B cell (primary cell): ENCODE measurements around the gene ATP6V1C2. TPM values are rescaled to one million over a fixed set of nuclear protein-coding genes. Genes with fewer than 3 reads are reported as not detected.
"Not testable (repeated sequence)": the region's sequence is repeated elsewhere in the genome, so short reads cannot be mapped to it uniquely, and the experiment has no call there.

Source experiments
- ATAC-seq: fragments of 200-7000 bp; cut with Tn5 transposase; one replicate; pipeline ENCODE4 v1.10.0; 2021; ENCODE audit warnings: low read depth, mild to moderate bottlenecking, moderate number of reproducible peaks, moderate library complexity
- CTCF ChIA-PET: fragments of 350-600 bp; sonication (Branson Sonifier 250); formaldehyde crosslinking; loops from one replicate; lab custom pipeline; 2021; ENCODE audit warnings: antibody characterized with exemption, inconsistent platforms; lab: Charles Lee
- POLR2A ChIA-PET: fragments of 350-600 bp; sonication (Branson Sonifier 250); formaldehyde crosslinking; loops from one replicate; lab custom pipeline; 2021; ENCODE audit warnings: antibody characterized with exemption; lab: Charles Lee
- DNase-seq: peaks from one replicate; pipeline ENCODE4 v3.0.0; 2013
- H2AFZ ChIP-seq: 2 replicates; pipeline ENCODE4 v1.6.1; 2012; ENCODE audit warnings: mild to moderate bottlenecking, low read depth, low read length; ENCODE audit not compliant: insufficient read depth, poor library complexity, severe bottlenecking
- H3K27ac ChIP-seq, 2 donors: 1 replicate in 1 of 2; 2 replicates in 1 of 2; pipeline ENCODE4 v1.5.1; 2012 to 2013; ENCODE audit warnings: low read length in 2 of 2, mild to moderate bottlenecking in 2 of 2, moderate library complexity in 1 of 2
- H3K27me3 ChIP-seq, 4 experiments: fragments of 200-600 bp in 1 of 4; sonication (generic) in 1 of 4; replicated peaks in 1 of 4; 1 replicate in 2 of 4; 2 replicates in 2 of 4; pipeline versions ENCODE4 v1.6.1 to v1.7.0; 2013 to 2016; ENCODE audit warnings: low read length in 3 of 4, mild to moderate bottlenecking in 2 of 4, mixed read lengths in 1 of 4, moderate library complexity in 1 of 4; ENCODE audit not compliant: insufficient read depth in 4 of 4, control insufficient read depth in 3 of 4; ENCODE audit errors: control extremely low read depth in 1 of 4
- H3K36me3 ChIP-seq, 2 experiments: replicated peaks in 1 of 2; 1 replicate in 1 of 2; 2 replicates in 1 of 2; pipeline versions ENCODE4 v1.6.1 to v1.7.1; 2013; ENCODE audit warnings: low read length in 1 of 2; ENCODE audit not compliant: insufficient read depth in 2 of 2, control insufficient read depth in 1 of 2; ENCODE audit errors: control extremely low read depth in 1 of 2, extremely low read depth in 1 of 2
- H3K4me1 ChIP-seq, 2 donors: fragments of 200-600 bp in 1 of 2; sonication (generic) in 1 of 2; 1 replicate in 1 of 2; 2 replicates in 1 of 2; pipeline versions ENCODE4 v1.5.1 to v1.6.1; 2013 to 2017; ENCODE audit warnings: low read length in 2 of 2; ENCODE audit not compliant: control insufficient read depth in 2 of 2, insufficient read depth in 2 of 2
- H3K4me2 ChIP-seq: replicated peaks from 2 replicates; pipeline ENCODE3; 2012; ENCODE audit warnings: mild to moderate bottlenecking, low read depth, low read length; ENCODE audit not compliant: poor library complexity, severe bottlenecking
- H3K4me3 ChIP-seq, 5 experiments: fragments of 200-600 bp in 1 of 5; sonication (generic) in 1 of 5; 1 replicate in 3 of 5; 2 replicates in 2 of 5; pipeline versions ENCODE4 v1.5.1 to v1.7.0; 2011 to 2016; ENCODE audit warnings: low read length in 4 of 5, mild to moderate bottlenecking in 4 of 5, low read depth in 2 of 5, control low read depth in 1 of 5, moderate library complexity in 1 of 5; ENCODE audit not compliant: insufficient read depth in 1 of 5; ENCODE audit errors: control extremely low read depth in 1 of 5, extremely low read depth in 1 of 5
- H3K79me2 ChIP-seq: fragments of 200-600 bp; sonication (generic); one replicate; pipeline ENCODE4 v1.6.0; 2016; ENCODE audit warnings: low read length; ENCODE audit not compliant: control insufficient read depth, insufficient read depth
- H3K9ac ChIP-seq: fragments of 200-600 bp; sonication (generic); 2 replicates; pipeline ENCODE4 v1.6.1; 2017; ENCODE audit warnings: mild to moderate bottlenecking, low read length, moderate library complexity
- H3K9me3 ChIP-seq, 3 donors: one replicate each; pipeline versions ENCODE4 v1.6.1 to v1.7.1; 2013; ENCODE audit warnings: low read length in 2 of 3; ENCODE audit not compliant: control insufficient read depth in 2 of 3, insufficient read depth in 1 of 3; ENCODE audit errors: control extremely low read depth in 1 of 3
- H4K20me1 ChIP-seq: 2 replicates; pipeline ENCODE4 v1.6.0; 2012; ENCODE audit warnings: mild to moderate bottlenecking, low read length; ENCODE audit not compliant: insufficient read depth, control insufficient read depth, poor library complexity, severe bottlenecking
- H3K27ac Mint-ChIP-seq: one replicate; pipeline ENCODE4 v1.8.0; 2021; ENCODE audit warnings: mixed read lengths
- H3K27me3 Mint-ChIP-seq: one replicate; pipeline ENCODE4 v1.8.0; 2021; ENCODE audit warnings: mixed read lengths
- H3K4me1 Mint-ChIP-seq: one replicate; pipeline ENCODE4 v1.8.0; 2021; ENCODE audit warnings: mixed read lengths
- H3K4me3 Mint-ChIP-seq: one replicate; pipeline ENCODE4 v1.8.0; 2021; ENCODE audit warnings: mixed read lengths
- H3K9me3 Mint-ChIP-seq: one replicate; pipeline ENCODE4 v1.8.0; 2022; ENCODE audit warnings: mixed read lengths; ENCODE audit not compliant: insufficient read depth
- CTCF ChIP-seq: fragments of 200-600 bp; IDR thresholded peaks from one replicate; pipeline ENCODE4 v1.8.0; 2022; ENCODE audit warnings: antibody characterized with exemption, mild to moderate bottlenecking
- EZH2 ChIP-seq: IDR thresholded peaks from 2 replicates; pipeline ENCODE4 v1.6.1; 2012; ENCODE audit warnings: borderline replicate concordance, low read depth, mild to moderate bottlenecking, moderate library complexity, low read length; ENCODE audit not compliant: insufficient read depth, poor library complexity, severe bottlenecking
- WGBS: methylation state at CpG from one replicate; pipeline ENCODE4 v1.1.5; 2013; ENCODE audit warnings: missing lambda C conversion rate; ENCODE audit not compliant: insufficient coverage; 5-methylcytosine and 5-hydroxymethylcytosine counted together
- intact Hi-C: fragments of 100-400 bp; cut with micrococcal nuclease; formaldehyde crosslinking; loops from one replicate; pipeline ENCODE4 v1.10.0; 2022
- polyA plus RNA-seq: library from polyadenylated mRNA; depleted of rRNA; stranded (reverse); fragments of >200 nt; gene quantifications from 2 replicates; pipeline ENCODE4 v1.2.3, GENCODE V29; 2012
- total RNA-seq, 2 donors: library from RNA; stranded (reverse); fragments of 120-200 nt in 1 of 2; gene quantifications; 1 replicate in 1 of 2; 2 replicates in 1 of 2; pipeline versions ENCODE4 v1.2.3 to v1.2.4, GENCODE V29; 2013 to 2022

Gene ATP6V1C2
- total and polyA plus RNA-seq, 2 donors (not counting 1 experiment from before 2014, with no cell fraction given), result 0.54 to 4.4 TPM

- POLR2A ChIA-PET, result no interaction called here
- whole genome bisulfite sequencing, result 88% methylated on average over 2 of the region's 4 CpGs
- CTCF ChIA-PET, result interaction anchor here (0.5 to 0.7 kb wide), 3 partner anchors 8 to 307 kb away, joined by 4 to 5 read pairs (median 4); no protein-coding TSS in a partner anchor
Measured at GRCh38 chr2:10800163-10800562, 78.7 kb downstream of the ATP6V1C2 start.

GRCh38 chr2:10802657-10803056, 81.2 kb downstream of the ATP6V1C2 start:
- H3K4me3 Mint-ChIP-seq, result no peak overlapping the region
- Histone ChIP-seq H3K4me1 (peaks cover 4 to 8% of the 10 kb centered on the region in 2 donors), H3K9ac (no peak overlapping the region), H3K27ac (no peak overlapping the region), H3K79me2 (peaks cover 78% of the 10 kb centered on the region), H3K27me3 (no peaks in the 10 kb centered on the region), H3K9me3 (peaks cover 0 to 3% (median 0%) of the 10 kb centered on the region in 3 donors), H3K4me3 (no peak overlapping the region), H4K20me1 (peaks cover 44% of the 10 kb centered on the region), H2AFZ (no peak overlapping the region), H3K36me3 (peaks cover 6 to 39% of the 10 kb centered on the region in 2 experiments), H3K4me2 (no peak overlapping the region)
- whole genome bisulfite sequencing, result 96% methylated on average over 4 of the region's 8 CpGs
- intact Hi-C loops, result no loop called here
- DNase-seq (no peak), ATAC-seq (no peak)
- H3K4me1 Mint-ChIP-seq, result peaks cover 30% of the 10 kb centered on the region
- TF ChIP-seq CTCF (no peak), EZH2 (no peak)
- no peaks in the 10 kb centered on the region for H3K9me3 Mint-ChIP-seq
- H3K27me3 Mint-ChIP-seq, result no peaks in the 10 kb centered on the region
- POLR2A ChIA-PET, result no interaction called here
- CTCF ChIA-PET, result interaction anchor here (1.0 kb wide), 1 partner anchor 30 kb away, joined by 3 read pairs; no protein-coding TSS in a partner anchor
- no peak overlapping the region for H3K27ac Mint-ChIP-seq

More at GRCh38 chr2:10800163-10800562, 78.7 kb downstream of the ATP6V1C2 start:
- no peak overlapping the region for H3K4me2 ChIP-seq
- no peak overlapping the region for H3K4me3 ChIP-seq
- H3K79me2 ChIP-seq, result peaks cover 76% of the 10 kb centered on the region
- H2AFZ ChIP-seq, result no peak overlapping the region
- no peaks in the 10 kb centered on the region for H3K27me3 ChIP-seq
- H3K4me1 Mint-ChIP-seq, result peaks cover 17% of the 10 kb centered on the region
- H3K4me3 Mint-ChIP-seq, result no peak overlapping the region
- H3K9me3 ChIP-seq, result no peaks in the 10 kb centered on the region
- no peaks in the 10 kb centered on the region for H3K9me3 Mint-ChIP-seq
- H4K20me1 ChIP-seq, result peaks cover 48% of the 10 kb centered on the region
- no peak overlapping the region for H3K27ac Mint-ChIP-seq
- peaks cover 8 to 58% of the 10 kb centered on the region in 2 experiments for H3K36me3 ChIP-seq
- ATAC-seq (no peak), DNase-seq (no peak)
- no peaks in the 10 kb centered on the region for H3K27me3 Mint-ChIP-seq
- H3K4me1 ChIP-seq, result no peaks in the 10 kb centered on the region
- no peak overlapping the region for H3K27ac ChIP-seq
- no peak overlapping the region for H3K9ac ChIP-seq
- intact Hi-C loops, result no loop called here
- TF ChIP-seq EZH2, result no peak

GRCh38 chr2:10805990-10806389, 84.6 kb downstream of the ATP6V1C2 start:
- intact Hi-C loops, H3K9me3 ChIP-seq, H3K9me3 Mint-ChIP-seq, H3K4me2 ChIP-seq, H3K4me3 Mint-ChIP-seq, H3K9ac ChIP-seq, H3K27ac Mint-ChIP-seq, H3K27ac ChIP-seq, ATAC-seq, DNase-seq, H2AFZ ChIP-seq, H3K27me3 Mint-ChIP-seq, H3K27me3 ChIP-seq, H3K4me3 ChIP-seq, POLR2A ChIA-PET: not testable (repeated sequence)
- Histone ChIP-seq H3K4me1 (peaks cover 30% of the 10 kb centered on the region in 2 donors), H3K36me3 (peaks cover 7 to 24% of the 10 kb centered on the region in 2 experiments), H3K79me2 (peaks cover 79% of the 10 kb centered on the region), H4K20me1 (peaks cover 45% of the 10 kb centered on the region)
- CTCF ChIA-PET, result interaction anchor here (1.2 kb wide), 1 partner anchor 27 kb away, joined by 3 read pairs; no protein-coding TSS in a partner anchor
- peaks cover 51% of the 10 kb centered on the region for H3K4me1 Mint-ChIP-seq
- WGBS, result 91% methylated on average over 4 of the region's 6 CpGs
